ENCODE measurements around the gene FBXL17. TPM values are rescaled to one million over a fixed set of nuclear protein-coding genes. Genes with fewer than 3 reads are reported as not detected.

FBXL17 gene
- total RNA-seq, 1 experiment from 2014 or later, result 8.8 TPM

DNA sequence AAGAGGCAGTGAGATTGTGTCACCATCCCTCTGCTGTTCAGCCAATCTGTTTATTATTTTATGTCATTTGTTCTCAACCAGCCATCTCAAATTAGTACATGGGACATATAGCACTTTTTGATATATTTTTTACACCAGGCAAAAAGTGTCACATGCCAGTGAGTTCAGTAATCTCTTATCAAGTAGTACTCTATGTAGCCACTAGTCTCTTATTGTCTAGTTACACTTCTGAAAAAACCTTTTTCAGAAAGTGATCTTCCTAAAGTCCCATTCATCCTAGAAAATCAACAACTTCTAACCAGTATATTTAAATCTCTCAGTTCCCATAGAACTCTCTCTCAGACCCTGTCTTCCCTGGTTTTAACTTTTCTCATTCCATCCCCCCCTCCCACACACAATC is 321.6 kb downstream of the FBXL17 start:
- POLR2A ChIA-PET (ENCODE audit: unreplicated experiment), result interaction anchor here (0.6 kb wide), 1 partner anchor 10 kb away, joined by 6 read pairs; no protein-coding TSS in a partner anchor
- ATAC-seq, result no peak

DNA sequence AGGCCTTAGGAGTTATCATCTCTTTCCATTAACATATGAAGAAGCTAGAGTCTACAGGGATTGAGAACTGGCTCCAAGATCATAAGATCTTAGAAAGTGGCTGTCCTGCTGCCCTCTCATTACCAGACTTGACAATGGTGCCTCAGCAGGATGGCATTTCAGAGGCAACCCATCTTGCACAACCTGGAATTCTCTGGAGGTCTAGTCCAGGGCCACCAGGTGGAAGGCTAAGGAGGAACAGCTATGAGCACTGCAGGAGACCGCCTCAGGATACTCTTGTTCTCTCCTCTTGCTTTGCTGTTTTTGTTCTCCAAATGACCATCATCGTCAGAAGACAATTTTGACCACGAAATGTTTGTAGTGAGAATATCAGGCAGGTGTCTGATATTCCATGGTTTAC is 322.6 kb downstream of the FBXL17 start:
- POLR2A ChIA-PET (ENCODE audit: unreplicated experiment), result no interaction called here
- H3K4me1 ChIP-seq (ENCODE audit: insufficient read depth, low read length), result no peaks in the 10 kb centered on the region
- ATAC-seq (no peak), DNase-seq (peak; percentile 28)
- H4K20me1 ChIP-seq (ENCODE audit: low read length), result no peaks in the 10 kb centered on the region
- no peaks in the 10 kb centered on the region for H3F3A ChIP-seq (ENCODE audit: low read length, unreplicated experiment)
- H2AFZ ChIP-seq (ENCODE audit: low read length), result no peak overlapping the region
- H3K79me2 ChIP-seq (ENCODE audit: low read length), result no peaks in the 10 kb centered on the region
- no peaks in the 10 kb centered on the region for H3K9me3 ChIP-seq (ENCODE audit: low read length)
- H3K27ac ChIP-seq (ENCODE audit: low read length), result no peak overlapping the region
- no TSS peak for BruUV-seq (replicated peaks)
- intact Hi-C loops (cut with micrococcal nuclease), result no loop called here
- CTCF ChIA-PET, result no interaction called here
- no peak for TF ChIP-seq EZH2 (IDR thresholded peaks at IDR 0.05; ENCODE audit: low read length, unreplicated experiment)
- TF ChIP-seq EZH2phosphoT487 (IDR thresholded peaks at IDR 0.05; ENCODE audit: borderline replicate concordance, low read length), result no peak
- no peak for TF ChIP-seq CTCF (conservative IDR thresholded peaks at IDR 0.05; ENCODE audit: low read depth, low read length)
- H3K27me3 ChIP-seq (ENCODE audit: low read length), result no peaks in the 10 kb centered on the region
- no peak overlapping the region for H3K4me2 ChIP-seq (ENCODE audit: low read length)
- no peaks in the 10 kb centered on the region for H3K9me2 ChIP-seq (replicated peaks; ENCODE audit: low read length)
- H3K9ac ChIP-seq (ENCODE audit: low read length), result no peak overlapping the region
- H3K4me3 ChIP-seq (ENCODE audit: low read length), result no peak overlapping the region
- H3K36me3 ChIP-seq (ENCODE audit: low read depth, low read length), result no peaks in the 10 kb centered on the region

More for the DNA sequence above, 321.6 kb downstream of the FBXL17 start:
- Histone ChIP-seq H3K36me3 (ENCODE audit: low read depth, low read length) (no peaks in the 10 kb centered on the region), H4K20me1 (ENCODE audit: low read length) (no peaks in the 10 kb centered on the region), H3K27me3 (ENCODE audit: low read length) (no peaks in the 10 kb centered on the region), H3K4me1 (ENCODE audit: insufficient read depth, low read length) (no peaks in the 10 kb centered on the region), H3K79me2 (ENCODE audit: low read length) (no peaks in the 10 kb centered on the region), H3K9ac (ENCODE audit: low read length) (no peak overlapping the region), H3F3A (ENCODE audit: low read length, unreplicated experiment) (no peaks in the 10 kb centered on the region), H3K9me3 (ENCODE audit: low read length) (no peaks in the 10 kb centered on the region), H3K4me2 (ENCODE audit: low read length) (no peak overlapping the region), H2AFZ (ENCODE audit: low read length) (no peak overlapping the region), H3K27ac (ENCODE audit: low read length) (no peak overlapping the region), H3K9me2 (replicated peaks; ENCODE audit: low read length) (no peaks in the 10 kb centered on the region), H3K4me3 (ENCODE audit: low read length) (no peak overlapping the region)
- no peak for DNase-seq
- intact Hi-C loops (cut with micrococcal nuclease), result loop anchor here (10.0 kb wide), 1 partner anchor 486 kb away; no protein-coding TSS in a partner anchor
- CTCF ChIA-PET, result no interaction called here
- TF ChIP-seq EZH2phosphoT487 (IDR thresholded peaks at IDR 0.05; ENCODE audit: borderline replicate concordance, low read length) (no peak), EZH2 (IDR thresholded peaks at IDR 0.05; ENCODE audit: low read length, unreplicated experiment) (no peak), CTCF (conservative IDR thresholded peaks at IDR 0.05; ENCODE audit: low read depth, low read length) (no peak; the same call in 1 of the 2 replicates)
- BruUV-seq (replicated peaks), result no TSS peak

DNA sequence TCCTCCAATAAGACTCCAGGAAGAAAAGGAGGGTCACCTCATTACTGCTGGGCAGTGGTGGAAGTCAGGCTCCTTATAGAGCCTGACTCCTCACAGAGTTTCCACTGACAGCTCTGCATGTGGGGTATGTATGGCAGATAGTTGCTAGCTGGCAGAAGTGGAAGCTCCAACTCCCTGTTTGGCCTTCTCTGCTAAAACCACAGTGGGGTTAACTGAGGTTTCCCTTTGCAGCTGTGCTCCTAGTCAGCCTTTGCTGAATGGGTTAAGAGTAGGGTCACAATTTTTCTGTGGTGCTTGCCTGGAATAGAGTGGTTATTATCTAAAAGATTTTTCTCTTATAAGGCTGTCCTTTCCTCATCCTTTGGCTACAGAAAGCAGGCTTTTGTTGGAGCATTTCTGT is 327.5 kb downstream of the FBXL17 start:
- no peaks in the 10 kb centered on the region for H3K27me3 ChIP-seq (ENCODE audit: low read length)
- no peak overlapping the region for H3K4me2 ChIP-seq (ENCODE audit: low read length)
- H3K4me3 ChIP-seq (ENCODE audit: low read length), result no peak overlapping the region
- H3K9me3 ChIP-seq (ENCODE audit: low read length), result no peaks in the 10 kb centered on the region
- H3K27ac ChIP-seq (ENCODE audit: low read length), result no peak overlapping the region
- no peak overlapping the region for H2AFZ ChIP-seq (ENCODE audit: low read length)
- no peaks in the 10 kb centered on the region for H3K36me3 ChIP-seq (ENCODE audit: low read depth, low read length)
- TF ChIP-seq EZH2 (IDR thresholded peaks at IDR 0.05; ENCODE audit: low read length, unreplicated experiment) (no peak), EZH2phosphoT487 (IDR thresholded peaks at IDR 0.05; ENCODE audit: borderline replicate concordance, low read length) (no peak), CTCF (conservative IDR thresholded peaks at IDR 0.05; ENCODE audit: low read depth, low read length) (no peak)
- H3K79me2 ChIP-seq (ENCODE audit: low read length), result no peaks in the 10 kb centered on the region
- ChIA-PET POLR2A (ENCODE audit: unreplicated experiment) (no interaction called here), CTCF (no interaction called here)
- no peaks in the 10 kb centered on the region for H3F3A ChIP-seq (ENCODE audit: low read length, unreplicated experiment)
- intact Hi-C loops (cut with micrococcal nuclease), result no loop called here
- DNase-seq (no peak), ATAC-seq (no peak)
- H3K4me1 ChIP-seq (ENCODE audit: insufficient read depth, low read length), result no peaks in the 10 kb centered on the region
- H3K9me2 ChIP-seq (replicated peaks; ENCODE audit: low read length), result no peaks in the 10 kb centered on the region
- BruUV-seq (replicated peaks), result no TSS peak
- H3K9ac ChIP-seq (ENCODE audit: low read length), result no peak overlapping the region
- H4K20me1 ChIP-seq (ENCODE audit: low read length), result no peaks in the 10 kb centered on the region
